ENCODE data around the gene ARSK. TPM values are rescaled to one million over a fixed set of nuclear protein-coding genes. Genes with fewer than 3 reads are reported as not detected.
"Not testable (repeated sequence)": the region's sequence is repeated elsewhere in the genome, so short reads cannot be mapped to it uniquely, and the experiment has no call there.

ARSK gene
- total RNA-seq, 1 donor from 2014 or later, result 3.2 TPM

DNA sequence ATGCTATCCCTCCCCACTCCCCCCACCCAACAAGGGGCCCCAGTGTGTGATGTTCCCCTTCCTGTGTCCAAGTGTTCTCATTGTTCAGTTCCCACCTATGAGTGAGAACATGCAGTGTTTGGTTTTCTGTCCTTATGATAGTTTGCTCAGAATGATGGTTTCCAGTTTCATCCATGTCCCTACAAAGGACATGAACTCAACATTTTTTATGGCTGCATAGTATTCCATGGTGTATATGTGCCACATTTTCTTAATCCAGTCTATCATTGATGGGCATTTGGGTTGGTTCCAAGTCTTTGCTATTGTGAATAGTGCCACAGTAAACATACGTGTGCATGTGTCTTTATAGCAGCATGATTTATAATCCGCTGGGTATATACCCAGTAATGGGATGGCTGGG, 78.0 kb downstream of the ARSK start:
- not testable (repeated sequence) for H3K27me3 Mint-ChIP-seq; DNase-seq; H3K27ac Mint-ChIP-seq; H3K4me3 Mint-ChIP-seq; H3K36me3 Mint-ChIP-seq (ENCODE audit: low read depth)
- H3K9me3 Mint-ChIP-seq, result peaks cover 18% of the 10 kb centered on the region
- H3K4me1 Mint-ChIP-seq, result peaks cover 14% of the 10 kb centered on the region
- intact Hi-C loops (cut with micrococcal nuclease), result loop anchor here (1.0 to 5.0 kb wide), 3 partner anchors 11 to 329 kb away; partner anchors contain the start of gene ELL2

DNA sequence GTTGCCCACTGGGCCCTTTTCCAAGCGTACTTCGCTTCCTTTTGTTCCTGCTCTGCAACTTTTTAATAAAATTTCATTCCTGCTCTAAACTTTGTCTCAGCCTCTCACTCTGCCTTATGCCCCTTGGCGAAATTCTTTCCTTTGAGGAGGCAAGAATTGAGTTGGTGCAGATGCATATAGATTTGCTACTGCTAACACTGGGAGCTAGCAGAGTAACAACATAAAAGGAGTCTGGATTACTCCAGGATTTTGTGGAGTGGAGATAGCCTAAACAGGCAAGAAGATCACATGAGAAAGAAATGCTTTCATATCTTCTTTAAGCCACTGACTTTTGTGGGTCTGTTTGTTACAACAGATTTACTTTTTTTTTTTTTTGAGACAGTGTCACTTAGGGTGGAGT, 78.8 kb downstream of the ARSK start:
- Mint-ChIP-seq H3K27me3 (peaks cover 16% of the 10 kb centered on the region), H3K4me3 (no peak overlapping the region), H3K9me3 (peaks cover 18% of the 10 kb centered on the region), H3K36me3 (ENCODE audit: low read depth) (peaks cover 5% of the 10 kb centered on the region), H3K27ac (peak overlapping the region; percentile 22), H3K4me1 (peaks cover 18% of the 10 kb centered on the region)
- intact Hi-C loops (cut with micrococcal nuclease), result loop anchor here (5.0 kb wide), 1 partner anchor 329 kb away; the partner anchor contains the start of gene ELL2
- DNase-seq, result no peak

- Mint-ChIP-seq H3K9me3 (peaks cover 18% of the 10 kb centered on the region), H3K27me3 (peaks cover 17% of the 10 kb centered on the region), H3K36me3 (ENCODE audit: low read depth) (peaks cover 5% of the 10 kb centered on the region), H3K27ac (no peak overlapping the region), H3K4me3 (no peak overlapping the region), H3K4me1 (peaks cover 18% of the 10 kb centered on the region)
- DNase-seq, result no peak
- intact Hi-C loops (cut with micrococcal nuclease), result loop anchor here (5.0 kb wide), 1 partner anchor 328 kb away; the partner anchor contains the start of gene ELL2
These were observed 79.2 kb downstream of the ARSK start for GRCh38 chr5:95634081-95634480.

- intact Hi-C loops (cut with micrococcal nuclease), result no loop called here
- H3K4me3 Mint-ChIP-seq, result no peak overlapping the region
- H3K36me3 Mint-ChIP-seq (ENCODE audit: low read depth), result no peaks in the 10 kb centered on the region
- peaks cover 23% of the 10 kb centered on the region for H3K27me3 Mint-ChIP-seq
- H3K27ac Mint-ChIP-seq, result no peak overlapping the region
- H3K4me1 Mint-ChIP-seq, result peaks cover 5% of the 10 kb centered on the region
- peaks cover 1% of the 10 kb centered on the region for H3K9me3 Mint-ChIP-seq
- no peak for DNase-seq
These were observed 83.7 kb downstream of the ARSK start for GRCh38 chr5:95638632-95639031.

DNA sequence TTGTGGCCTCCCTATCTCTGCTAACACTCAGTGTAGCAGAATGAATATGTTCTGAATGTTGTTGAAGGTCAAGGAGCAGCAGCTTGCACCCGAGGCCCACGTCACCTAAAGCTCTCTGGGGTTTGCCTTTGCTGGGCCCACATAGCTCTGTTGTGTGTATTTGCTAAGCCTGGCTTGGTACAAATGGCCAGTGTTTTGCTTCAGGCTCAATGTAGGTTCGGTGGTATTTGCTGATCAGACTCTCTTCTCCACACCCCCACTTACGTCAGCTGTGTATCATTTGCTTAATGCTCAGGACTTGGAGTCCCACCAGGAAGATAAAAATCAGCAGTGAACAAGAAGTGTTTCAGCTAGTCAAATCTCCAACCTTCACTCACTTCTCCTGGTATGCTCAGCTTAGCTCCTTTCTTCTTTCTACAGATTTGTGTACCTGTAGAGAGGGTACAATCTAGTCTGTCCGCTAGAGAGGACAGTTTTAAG, 86.9 kb downstream of the ARSK start:
- DNase-seq, result no peak
- H3K9me3 Mint-ChIP-seq, result no peaks in the 10 kb centered on the region
- no peak overlapping the region for H3K27ac Mint-ChIP-seq
- H3K27me3 Mint-ChIP-seq, result peaks cover 14% of the 10 kb centered on the region
- H3K36me3 Mint-ChIP-seq (ENCODE audit: low read depth), result no peaks in the 10 kb centered on the region
- H3K4me1 Mint-ChIP-seq, result peaks cover 21% of the 10 kb centered on the region
- intact Hi-C loops (cut with micrococcal nuclease), result loop anchor here (10.0 kb wide), 2 partner anchors 433 to 693 kb away; no protein-coding TSS in a partner anchor
- no peak overlapping the region for H3K4me3 Mint-ChIP-seq

DNA sequence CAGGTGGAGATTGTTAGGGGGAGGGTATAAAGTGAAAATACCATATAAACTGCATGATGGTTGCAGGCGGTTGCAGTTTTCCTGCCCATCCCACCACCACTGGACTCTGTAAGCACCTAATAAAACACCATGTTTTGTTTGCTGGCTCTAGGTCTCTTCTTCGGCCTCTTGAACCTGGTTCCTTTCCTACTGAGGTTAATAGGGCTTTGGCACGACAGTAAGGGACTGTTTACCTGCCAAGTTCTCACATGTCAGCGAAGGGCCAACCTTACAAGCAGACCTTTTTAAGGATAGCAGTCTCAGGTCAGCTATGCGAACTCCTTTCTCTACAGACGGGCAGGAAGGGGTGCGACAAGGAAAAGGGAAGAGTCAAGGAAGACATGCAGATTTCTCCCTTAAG, 88.3 kb downstream of the ARSK start:
- Mint-ChIP-seq H3K36me3 (ENCODE audit: low read depth) (no peaks in the 10 kb centered on the region), H3K4me1 (peaks cover 24% of the 10 kb centered on the region), H3K27ac (no peak overlapping the region), H3K27me3 (peaks cover 12% of the 10 kb centered on the region), H3K9me3 (no peaks in the 10 kb centered on the region), H3K4me3 (no peak overlapping the region)
- DNase-seq, result no peak
- intact Hi-C loops (cut with micrococcal nuclease), result loop anchor here (10.0 kb wide), 2 partner anchors 432 to 692 kb away; no protein-coding TSS in a partner anchor

DNA sequence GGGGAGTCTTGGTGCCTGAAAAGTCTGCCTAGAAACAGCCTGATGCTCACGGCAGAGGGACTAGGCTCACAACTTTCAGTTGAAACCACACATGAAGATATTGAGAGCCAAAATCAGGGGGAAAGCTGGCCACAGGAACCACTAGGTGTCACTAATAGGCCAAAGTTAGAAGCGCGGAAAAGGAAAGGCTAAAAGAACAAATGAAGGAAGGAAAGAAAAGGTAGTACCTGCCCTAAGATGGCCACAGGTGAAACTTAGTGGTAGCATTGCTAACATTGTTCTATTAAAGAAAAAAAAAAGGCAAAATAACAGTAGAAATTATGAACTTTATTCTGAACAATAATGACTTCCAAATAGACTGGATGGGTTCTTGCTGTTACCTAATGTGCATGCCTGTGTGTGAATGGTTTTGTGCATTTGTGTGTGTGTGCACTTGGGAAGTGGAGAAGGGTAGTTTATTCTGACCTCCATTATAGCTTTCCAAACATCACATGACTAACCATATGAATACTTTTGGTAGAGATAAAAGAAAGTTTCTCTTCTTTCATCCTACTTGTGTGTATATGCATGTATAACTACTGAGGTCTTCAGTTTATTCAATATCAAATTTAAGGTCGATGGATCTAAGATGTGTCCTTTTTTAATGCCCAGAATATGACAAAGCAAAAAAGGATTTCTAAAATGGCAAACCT, 89.6 kb downstream of the ARSK start:
- H3K36me3 Mint-ChIP-seq (ENCODE audit: low read depth), result no peaks in the 10 kb centered on the region
- peak overlapping the region; percentile 3 for H3K4me3 Mint-ChIP-seq
- peak; percentile 83 for DNase-seq
- H3K4me1 Mint-ChIP-seq, result peaks cover 26% of the 10 kb centered on the region
- intact Hi-C loops (cut with micrococcal nuclease), result loop anchor here (1.0 to 10.0 kb wide), 10 partner anchors 12 to 893 kb away; partner anchors contain the start of gene ARSK
- no peaks in the 10 kb centered on the region for H3K9me3 Mint-ChIP-seq
- H3K27me3 Mint-ChIP-seq, result peaks cover 3% of the 10 kb centered on the region
- H3K27ac Mint-ChIP-seq, result peak overlapping the region; percentile 29

DNA sequence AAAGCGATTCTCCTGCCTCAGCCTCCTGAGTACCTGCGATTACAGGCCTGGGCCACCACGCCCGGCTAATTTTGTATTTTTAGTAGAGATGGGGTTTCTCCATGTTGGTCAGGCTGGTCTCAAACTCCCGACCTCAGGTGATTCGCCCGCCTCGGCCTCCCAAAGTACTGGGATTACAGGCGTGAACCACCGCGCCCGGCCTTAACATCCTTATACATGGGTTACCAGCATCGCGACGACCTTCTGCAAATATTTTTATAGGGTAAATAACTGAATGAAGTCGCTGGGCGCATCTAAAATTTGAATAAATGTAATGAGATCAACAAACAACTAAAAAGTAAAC, 91.3 kb downstream of the ARSK start:
- Mint-ChIP-seq H3K27ac (peak overlapping the region; percentile 89), H3K4me3 (peak overlapping the region; percentile 83), H3K4me1 (peaks cover 29% of the 10 kb centered on the region)
- not testable (repeated sequence) for H3K9me3 Mint-ChIP-seq; H3K27me3 Mint-ChIP-seq; H3K36me3 Mint-ChIP-seq (ENCODE audit: low read depth)
- DNase-seq, result peak; percentile 61
- intact Hi-C loops (cut with micrococcal nuclease), result loop anchor here (1.0 to 10.0 kb wide), 9 partner anchors 55 to 1016 kb away; partner anchors contain the start of gene CAST

GRCh38 chr5:95646569-95647431, 91.9 kb downstream of the ARSK start, which contains the start of gene RFESD:
Gene RFESD, plus strand, starts transcription at chr5:95646777. Its CDS starts 5,495 bp downstream, at chr5:95652272.
- DNase-seq, result peak; percentile 99
- peak within 1 kb of the TSS; percentile 83 for H3K4me3 Mint-ChIP-seq
- no peaks in the 10 kb centered on the region for H3K9me3 Mint-ChIP-seq
- H3K4me1 Mint-ChIP-seq, result peaks cover 29% of the 10 kb centered on the region
- peak within 1 kb of the TSS; percentile 89 for H3K27ac Mint-ChIP-seq
- no peaks in the 10 kb centered on the region for H3K36me3 Mint-ChIP-seq (ENCODE audit: low read depth)
- no peaks in the 10 kb centered on the region for H3K27me3 Mint-ChIP-seq
- intact Hi-C loops (cut with micrococcal nuclease), result loop anchor here (1.0 to 10.0 kb wide), 10 partner anchors 55 to 1016 kb away; partner anchors contain the start of genes CAST and GLRX

- no peak for DNase-seq
- Mint-ChIP-seq H3K27me3 (no peaks in the 10 kb centered on the region), H3K27ac (peak overlapping the region; percentile 68), H3K4me1 (peaks cover 32% of the 10 kb centered on the region), H3K36me3 (ENCODE audit: low read depth) (no peaks in the 10 kb centered on the region), H3K4me3 (peak overlapping the region; percentile 47), H3K9me3 (no peaks in the 10 kb centered on the region)
- intact Hi-C loops (cut with micrococcal nuclease), result loop anchor here (1.0 to 10.0 kb wide), 7 partner anchors 71 to 889 kb away; partner anchors contain the start of gene GLRX
These were observed 93.3 kb downstream of the ARSK start for GRCh38 chr5:95647886-95648860.

GRCh38 chr5:95649274-95649673, 94.4 kb downstream of the ARSK start:
- intact Hi-C loops (cut with micrococcal nuclease), result loop anchor here (5.0 to 10.0 kb wide), 4 partner anchors 278 to 888 kb away; no protein-coding TSS in a partner anchor
- no peak for DNase-seq
- H3K4me1 Mint-ChIP-seq, result peaks cover 29% of the 10 kb centered on the region
- no peaks in the 10 kb centered on the region for H3K9me3 Mint-ChIP-seq
- no peaks in the 10 kb centered on the region for H3K27me3 Mint-ChIP-seq
- no peak overlapping the region for H3K4me3 Mint-ChIP-seq
- H3K27ac Mint-ChIP-seq, result no peak overlapping the region
- no peaks in the 10 kb centered on the region for H3K36me3 Mint-ChIP-seq (ENCODE audit: low read depth)

GRCh38 chr5:95649842-95650620, 95.1 kb downstream of the ARSK start:
- no peak for DNase-seq
- H3K27ac Mint-ChIP-seq, result no peak overlapping the region
- no peaks in the 10 kb centered on the region for H3K27me3 Mint-ChIP-seq
- H3K4me1 Mint-ChIP-seq, result peaks cover 25% of the 10 kb centered on the region
- no peaks in the 10 kb centered on the region for H3K36me3 Mint-ChIP-seq (ENCODE audit: low read depth)
- H3K9me3 Mint-ChIP-seq, result no peaks in the 10 kb centered on the region
- H3K4me3 Mint-ChIP-seq, result no peak overlapping the region
- intact Hi-C loops (cut with micrococcal nuclease), result loop anchor here (5.0 to 10.0 kb wide), 4 partner anchors 277 to 887 kb away; no protein-coding TSS in a partner anchor

All from activated CD4-positive, alpha-beta T cell treated with anti-CD3 and anti-CD28 coated beads, Interleukin-2, amount 10 ng/mL, durations not matched to agents 24 days and 14 days (primary cell).